Epithelial cell of proximal tubule (primary cell): Measurements from ENCODE around the gene PHACTR2. TPM values are rescaled to one million over a fixed set of nuclear protein-coding genes. Genes with fewer than 3 reads are reported as not detected.

ENCODE experiments used
- DNase-seq: peaks from one replicate; pipeline ENCODE4 v3.0.0-alpha.2; 2011; ENCODE audit warnings: low read depth
- H3K4me3 ChIP-seq: 2 replicates; pipeline ENCODE4 v1.5.1; 2011; ENCODE audit warnings: low read depth, mild to moderate bottlenecking, low read length
- total RNA-seq: library from RNA; depleted of rRNA; stranded (reverse); fragments of >200 nt; gene quantifications from 2 replicates; pipeline ENCODE4 v1.2.3, GENCODE V29; 2015
- TF ChIP-seq, protein P1 (sequence below): conservative IDR thresholded peaks from 2 replicates; pipeline ENCODE4 v1.5.1; 2012; ENCODE audit warnings: low read depth, mild to moderate bottlenecking, low read length

Gene PHACTR2
- total RNA-seq, 1 donor from 2014 or later: 13.8 TPM

DNA sequence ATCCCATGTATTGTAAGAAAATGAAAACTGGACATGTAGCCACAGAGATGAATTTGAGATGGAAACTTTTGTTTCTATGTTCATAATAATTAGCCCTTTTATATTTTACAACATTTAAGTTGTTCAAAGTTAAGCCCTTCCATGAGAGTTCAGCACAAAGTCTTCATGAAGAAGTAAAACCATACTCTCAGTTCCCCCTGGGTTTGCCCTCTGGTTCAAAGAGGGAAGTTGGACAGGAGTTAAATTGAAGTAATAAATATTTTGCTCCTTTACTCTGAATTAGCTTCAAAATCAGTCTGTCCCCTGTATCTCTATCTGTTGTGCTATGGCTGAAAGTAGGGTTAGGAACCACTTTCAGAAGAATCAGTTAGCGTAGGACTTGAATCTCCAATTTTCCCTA lies 31.1 kb downstream of the PHACTR2 start:
- no peak for DNase-seq
- TF ChIP-seq, protein P1, sequence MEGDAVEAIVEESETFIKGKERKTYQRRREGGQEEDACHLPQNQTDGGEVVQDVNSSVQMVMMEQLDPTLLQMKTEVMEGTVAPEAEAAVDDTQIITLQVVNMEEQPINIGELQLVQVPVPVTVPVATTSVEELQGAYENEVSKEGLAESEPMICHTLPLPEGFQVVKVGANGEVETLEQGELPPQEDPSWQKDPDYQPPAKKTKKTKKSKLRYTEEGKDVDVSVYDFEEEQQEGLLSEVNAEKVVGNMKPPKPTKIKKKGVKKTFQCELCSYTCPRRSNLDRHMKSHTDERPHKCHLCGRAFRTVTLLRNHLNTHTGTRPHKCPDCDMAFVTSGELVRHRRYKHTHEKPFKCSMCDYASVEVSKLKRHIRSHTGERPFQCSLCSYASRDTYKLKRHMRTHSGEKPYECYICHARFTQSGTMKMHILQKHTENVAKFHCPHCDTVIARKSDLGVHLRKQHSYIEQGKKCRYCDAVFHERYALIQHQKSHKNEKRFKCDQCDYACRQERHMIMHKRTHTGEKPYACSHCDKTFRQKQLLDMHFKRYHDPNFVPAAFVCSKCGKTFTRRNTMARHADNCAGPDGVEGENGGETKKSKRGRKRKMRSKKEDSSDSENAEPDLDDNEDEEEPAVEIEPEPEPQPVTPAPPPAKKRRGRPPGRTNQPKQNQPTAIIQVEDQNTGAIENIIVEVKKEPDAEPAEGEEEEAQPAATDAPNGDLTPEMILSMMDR: no peak
- H3K4me3 ChIP-seq: no peak overlapping the region

DNA sequence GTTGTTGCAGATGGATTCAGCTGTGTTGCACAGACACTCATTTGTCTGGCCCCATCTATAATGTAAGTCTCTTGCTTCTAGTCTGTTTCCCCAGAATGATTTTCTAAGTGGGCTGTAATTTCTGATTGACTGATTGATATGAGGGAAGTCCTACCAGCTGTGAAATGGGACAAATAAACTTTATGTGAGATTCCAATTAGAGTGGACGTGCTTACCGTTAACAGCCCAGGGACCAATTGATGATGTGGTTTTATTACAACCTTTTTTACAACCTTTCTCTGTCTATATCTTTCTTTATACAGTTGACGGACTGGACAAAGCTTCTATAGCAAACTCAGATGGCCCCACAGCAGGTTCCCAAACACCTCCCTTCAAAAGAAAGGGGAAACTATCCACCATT lies 33.9 kb downstream of the PHACTR2 start:
- H3K4me3 ChIP-seq: no peak overlapping the region
- no peak for DNase-seq
- TF ChIP-seq, protein P1: no peak

DNA sequence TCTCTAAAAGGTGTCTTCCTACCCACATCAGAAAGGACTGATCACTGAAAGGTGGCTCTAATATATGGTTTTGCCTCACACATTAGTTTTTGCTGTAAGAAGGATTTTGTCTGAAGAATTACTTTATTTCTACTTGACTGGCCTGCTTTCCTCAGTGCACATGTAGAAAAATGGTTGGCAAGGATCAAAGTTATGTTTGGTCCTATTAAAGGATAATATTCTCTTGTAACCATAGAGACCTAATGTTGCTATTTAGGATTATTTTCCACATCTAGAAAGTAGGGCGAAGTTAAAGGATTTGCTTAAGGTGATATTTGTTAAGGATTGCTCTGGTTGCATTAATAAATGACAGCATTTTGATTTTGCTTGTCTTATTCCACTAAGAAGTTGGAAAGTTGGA lies 40.7 kb downstream of the PHACTR2 start:
- no peak overlapping the region for H3K4me3 ChIP-seq
- TF ChIP-seq, protein P1: no peak

DNA sequence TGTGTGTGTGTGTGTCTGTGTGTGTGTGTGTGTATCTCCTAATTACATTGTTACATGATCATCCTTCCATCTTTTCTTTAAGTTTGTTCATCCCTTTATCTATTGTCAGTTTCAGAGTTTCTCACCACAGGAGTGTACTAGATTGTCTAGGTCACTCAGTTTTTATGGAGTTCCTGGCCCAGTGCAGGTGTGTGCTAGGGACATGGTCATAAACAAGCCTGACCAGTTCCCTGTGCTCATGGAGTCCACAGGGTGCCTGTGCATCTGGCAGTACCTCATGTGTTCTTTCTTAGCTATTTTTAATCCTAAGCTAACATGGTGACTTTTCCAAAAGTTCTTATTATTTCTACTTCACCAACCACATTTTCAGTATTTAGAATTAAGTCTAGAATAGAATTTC lies 43.9 kb downstream of the PHACTR2 start:
- TF ChIP-seq, protein P1: no peak
- no peak for DNase-seq
- no peak overlapping the region for H3K4me3 ChIP-seq

More for the DNA sequence above, 40.7 kb downstream of the PHACTR2 start:
- no peak for DNase-seq

DNA sequence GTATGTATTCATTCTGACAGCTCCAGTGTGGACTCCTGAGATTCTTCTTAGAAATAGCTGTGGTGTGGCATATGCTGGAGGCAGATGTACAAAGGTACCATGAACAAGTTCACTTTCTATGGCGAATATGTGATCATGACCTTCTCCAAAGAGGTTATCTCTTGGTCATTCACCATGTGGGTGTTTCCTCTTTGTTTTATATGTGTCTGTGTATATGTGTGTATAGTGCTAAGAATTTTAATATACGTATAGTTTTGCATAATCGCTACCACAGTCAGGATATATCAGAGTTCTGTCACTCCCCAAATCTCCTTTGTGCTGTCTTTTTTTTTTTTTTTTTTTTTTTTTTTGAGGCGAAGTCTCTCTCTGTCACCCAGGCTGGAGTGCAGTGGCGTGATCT lies 47.1 kb downstream of the PHACTR2 start:
- no peak overlapping the region for H3K4me3 ChIP-seq
- DNase-seq: no peak
- TF ChIP-seq, protein P1: no peak

DNA sequence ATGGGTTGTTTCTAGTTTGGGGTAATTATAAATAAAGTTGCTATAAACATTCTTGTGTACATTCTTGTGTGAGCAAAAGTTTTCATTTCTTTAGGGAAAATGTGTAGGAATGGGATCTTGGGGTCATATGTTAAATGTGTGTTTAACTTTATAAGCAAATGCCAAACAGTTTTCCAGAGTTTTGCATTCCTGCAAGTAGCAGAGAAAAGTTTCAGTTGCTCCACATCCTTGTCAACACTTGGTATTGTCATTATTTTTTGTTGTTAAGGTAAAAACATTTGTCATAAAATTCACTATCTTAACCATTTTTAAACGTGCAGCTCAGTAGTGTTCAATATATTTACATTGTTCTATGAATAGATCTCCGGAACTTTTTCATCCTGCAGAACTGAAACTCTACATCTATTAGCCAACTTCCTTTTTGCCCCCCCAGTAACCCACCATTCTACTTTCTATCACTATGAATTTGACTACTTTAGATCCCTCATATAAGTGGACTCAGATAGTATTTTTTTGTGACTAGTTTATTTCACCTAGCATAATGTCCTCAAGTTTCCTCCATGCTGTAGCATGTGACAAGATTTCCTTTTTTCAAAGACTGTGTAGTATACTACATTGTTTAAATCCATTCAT lies 48.4 kb downstream of the PHACTR2 start:
- no peak overlapping the region for H3K4me3 ChIP-seq
- TF ChIP-seq, protein P1: no peak

DNA sequence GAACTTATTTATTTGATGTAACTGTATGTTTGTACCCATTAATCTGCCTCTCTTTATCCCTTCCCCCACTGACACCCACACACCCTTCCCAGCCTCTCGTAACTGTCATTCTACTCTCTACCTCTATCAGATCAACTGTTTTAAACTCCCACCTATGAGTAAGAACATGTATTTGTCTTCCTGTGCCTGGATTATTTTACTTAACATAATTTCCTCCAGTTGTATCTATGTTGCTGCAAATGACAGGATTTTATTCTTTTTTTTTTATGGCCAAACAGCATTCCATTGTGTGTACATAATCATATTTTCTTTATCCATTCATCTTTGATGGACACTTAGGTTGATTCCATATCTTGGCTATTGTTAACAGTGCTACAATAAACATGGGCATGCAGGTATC lies 49.3 kb downstream of the PHACTR2 start:
- TF ChIP-seq, protein P1: no peak
- no peak for DNase-seq
- no peak overlapping the region for H3K4me3 ChIP-seq

More for the DNA sequence above, 48.4 kb downstream of the PHACTR2 start:
- DNase-seq: no peak
